K562 (cell line): ENCODE data around the gene IGF2BP3. TPM values are rescaled to one million over a fixed set of nuclear protein-coding genes. Genes with fewer than 3 reads are reported as not detected.

ENCODE experiments used
- ARHGAP35 ChIP-seq: fragments of 450-650 bp; IDR thresholded peaks from 2 replicates; pipeline ENCODE4 v1.6.1; 2018; ENCODE audit not compliant: partially characterized antibody
- CREB3 ChIP-seq: fragments of 450-650 bp; conservative IDR thresholded peaks from 2 replicates; pipeline ENCODE4 v1.6.1; 2016; ENCODE audit warnings: missing genetic modification characterization, low read depth, mild to moderate bottlenecking, missing compliant biosample characterization, moderate library complexity
- DDX20 ChIP-seq: fragments of 450-650 bp; IDR thresholded peaks from 2 replicates; pipeline ENCODE4 v1.6.1; 2016; ENCODE audit warnings: missing genetic modification characterization, low read depth, mild to moderate bottlenecking, missing compliant biosample characterization, moderate library complexity
- DNMT1 ChIP-seq: fragments of 450-650 bp; IDR thresholded peaks from 2 replicates; pipeline ENCODE4 v1.6.1; 2016; ENCODE audit warnings: antibody characterized with exemption, mild to moderate bottlenecking
- ETS1 ChIP-seq: conservative IDR thresholded peaks from 2 replicates; pipeline ENCODE4 v1.6.1; 2011; ENCODE audit warnings: low read depth, mild to moderate bottlenecking, low read length; ENCODE audit not compliant: control insufficient read depth
- MLX ChIP-seq, 2 experiments: fragments of 450-650 bp in 1 of 2; sonication (generic) in 1 of 2; formaldehyde crosslinking; conservative IDR thresholded peaks; 2 replicates each; pipeline versions ENCODE4 v1.4.0 to v1.8.1; 2020 to 2022; ENCODE audit warnings: mild to moderate bottlenecking in 1 of 2, missing genetic modification reagents in 1 of 2
- MTF1 ChIP-seq: fragments of 250-450 bp; sonication (Bioruptor Pico); IDR thresholded peaks from 2 replicates; pipeline ENCODE4 v1.9.0; 2021; ENCODE audit warnings: moderate library complexity, mild to moderate bottlenecking, inconsistent platforms, borderline replicate concordance
- RBM22 ChIP-seq: fragments of 200-400 bp; formaldehyde crosslinking; IDR thresholded peaks from 2 replicates; pipeline ENCODE4 v1.6.1; 2018; ENCODE audit warnings: low read length, low read depth; ENCODE audit not compliant: poor library complexity, severe bottlenecking
- SIX5 ChIP-seq, 2 experiments: IDR thresholded peaks; 2 replicates each; pipeline ENCODE4 v1.6.1; 2011; ENCODE audit warnings: low read length in 2 of 2, borderline replicate concordance in 1 of 2, low read depth in 1 of 2, mild to moderate bottlenecking in 1 of 2, moderate library complexity in 1 of 2; ENCODE audit not compliant: insufficient read depth in 1 of 2
- THRA ChIP-seq: fragments of 450-650 bp; IDR thresholded peaks from 2 replicates; pipeline ENCODE4 v1.6.1; 2017; ENCODE audit warnings: mild to moderate bottlenecking, moderate library complexity
- ZBTB11 ChIP-seq, 3 experiments: fragments of 200-800 bp in 1 of 3; fragments of 250-450 bp in 1 of 3; fragments of 450-650 bp in 1 of 3; sonication (Bioruptor Pico) in 1 of 3; sonication (Bioruptor generic) in 1 of 3; formaldehyde crosslinking in 1 of 3; IDR thresholded peaks; 2 replicates each; pipeline versions ENCODE4 v1.6.1 to v1.8.0; 2016 to 2022; ENCODE audit warnings: mild to moderate bottlenecking in 2 of 3, missing genetic modification characterization in 2 of 3, missing compliant biosample characterization in 1 of 3, moderate library complexity in 1 of 3
- ZNF24 ChIP-seq: fragments of 450-650 bp; IDR thresholded peaks from 2 replicates; pipeline ENCODE4 v1.6.1; 2016
- ZNF740 ChIP-seq, 3 experiments: fragments of 200-800 bp in 1 of 3; sonication (Bioruptor generic) in 1 of 3; sonication (generic) in 1 of 3; formaldehyde crosslinking in 1 of 3; IDR thresholded peaks; 2 replicates each; pipeline versions ENCODE4 v1.6.1 to v1.8.0; 2016 to 2022; ENCODE audit warnings: mild to moderate bottlenecking in 2 of 3, missing compliant biosample characterization in 2 of 3, missing genetic modification characterization in 2 of 3, missing genetic modification reagents in 1 of 3
- polyA plus RNA-seq, 8 experiments: library from polyadenylated mRNA; depleted of rRNA in 4 of 8; stranded (reverse) in 5 of 8; unstranded in 3 of 8; fragments of >200 nt; fragmentation: Nextera tagmentation in 2 of 8; fragmentation: Illumina TruSeq in 1 of 8; extraction: Ambion mirVana in 2 of 8; extraction: Trizol in 1 of 8; gene quantifications; 2 replicates each; pipeline versions ENCODE4 v1.2.1 to v1.2.3, GENCODE V29; 2011 to 2014; ENCODE audit warnings: inconsistent platforms in 1 of 8, missing spikeins in 1 of 8
- total RNA-seq, 7 experiments: library from RNA; depleted of rRNA in 6 of 7; stranded (reverse); fragments of >200 nt in 6 of 7; fragmentation: Illumina TruSeq in 2 of 7; extraction: Trizol in 2 of 7; gene quantifications; 2 replicates each; pipeline versions ENCODE4 v1.2.1 to v1.2.3, GENCODE V29; 2011 to 2021; ENCODE audit warnings: low replicate concordance in 1 of 7

The IGF2BP3 gene
- total and polyA plus RNA-seq, 9 of the 15 experiments (the other 6 are each of a cell fraction or from before 2014, with no cell fraction given), result 8.4 to 88.1 (median 61.2) TPM

- TF ChIP-seq THRA (no peak), DNMT1 (no peak), SIX5 (IDR thresholded peaks at IDR 0.05; ENCODE audit: borderline replicate concordance in 1 of 2, insufficient read depth in 1 of 2, low read depth in 1 of 2, low read length in 2 of 2) (no peak), RBM22 (no peak), DDX20 (tag) (no peak), CREB3 (tag) (no peak; the same call in 1 of the 2 replicates), ETS1 (peak; percentile 32; the same call in 1 of the 2 replicates), MTF1 (no peak), MLX (CRISPR knock-in tag; conservative IDR thresholded peaks at IDR 0.05) (no peak), ZNF740 (CRISPR knock-in tag; IDR thresholded peaks at IDR 0.05) (0 out of 2 replicates have a peak, but pooled peaks have one; percentile 40), ZNF740 (tag; IDR thresholded peaks at IDR 0.05) (peak in 1 of 2 experiments; percentile 23; a peak in 1 of 4 replicates), ARHGAP35 (no peak), ZNF24 (0 out of 2 replicates have a peak, but pooled peaks have one; percentile 33), ZBTB11 (CRISPR knock-in tag; IDR thresholded peaks at IDR 0.05) (peak in 1 of 3 experiments; percentile 58; a peak in 2 of 6 replicates)
Measured at GRCh38 chr7:23470330-23471105, at the start of gene IGF2BP3 (continued).
